Measurements from ENCODE around the gene ENO4. TPM values are rescaled to one million over a fixed set of nuclear protein-coding genes. Genes with fewer than 3 reads are reported as not detected.

The ENO4 gene
- total RNA-seq, 2 experiments from 2014 or later: not detected

Other genes with a start within 250 kb of the ENO4 start
- gene PNLIPRP2, start 228.5 kb upstream of the ENO4 start, total RNA-seq: not detected
- gene HSPA12A, start 106.9 kb upstream of the ENO4 start, total RNA-seq: under 1 TPM; 0.06 to 0.08 TPM
- under 1 TPM; 0.08 TPM for gene SHTN1, start 155.7 kb downstream of the ENO4 start, total RNA-seq